Liver (tissue), 9 donors: Measurements from ENCODE around the gene SUB1. TPM values are rescaled to one million over a fixed set of nuclear protein-coding genes. Genes with fewer than 3 reads are reported as not detected.

ENCODE experiments used
- DNase-seq: peaks from one replicate; pipeline ENCODE4 v3.0.0-alpha.2; 2017; ENCODE audit warnings: low spot score
- H3K27ac ChIP-seq, 2 donors: one replicate each; pipeline ENCODE4 v1.7.0; 2013; ENCODE audit warnings: inconsistent platforms in 2 of 2, low read length in 2 of 2, control low read depth in 1 of 2, low read depth in 1 of 2, mild to moderate bottlenecking in 1 of 2
- H3K27me3 ChIP-seq, 4 donors: one replicate each; pipeline versions ENCODE4 v1.6.1 to v1.7.0; 2013; ENCODE audit warnings: low read length in 3 of 4, inconsistent platforms in 1 of 4, mild to moderate bottlenecking in 1 of 4, moderate library complexity in 1 of 4; ENCODE audit not compliant: control insufficient read depth in 4 of 4, insufficient read depth in 4 of 4
- H3K36me3 ChIP-seq, 4 donors: one replicate each; pipeline versions ENCODE4 v1.6.1 to v1.7.0; 2013; ENCODE audit warnings: low read length in 3 of 4, mild to moderate bottlenecking in 3 of 4, low read depth in 1 of 4, moderate library complexity in 1 of 4; ENCODE audit not compliant: control insufficient read depth in 4 of 4, insufficient read depth in 3 of 4
- H3K4me1 ChIP-seq, 4 donors: one replicate each; pipeline versions ENCODE4 v1.6.1 to v1.7.0; 2013; ENCODE audit warnings: low read length in 3 of 4, mild to moderate bottlenecking in 3 of 4, moderate library complexity in 1 of 4; ENCODE audit not compliant: control insufficient read depth in 4 of 4, insufficient read depth in 4 of 4
- H3K4me3 ChIP-seq, 3 donors: one replicate each; pipeline versions ENCODE4 v1.6.1 to v1.7.0; 2013; ENCODE audit warnings: low read length in 3 of 3, control low read depth in 1 of 3, low read depth in 1 of 3, mild to moderate bottlenecking in 1 of 3
- H3K9ac ChIP-seq, 2 donors: one replicate each; pipeline ENCODE4 v1.7.0; 2013; ENCODE audit warnings: low read length in 2 of 2, mild to moderate bottlenecking in 2 of 2, moderate library complexity in 2 of 2, control low read depth in 1 of 2, low read depth in 1 of 2
- H3K9me3 ChIP-seq, 4 donors: one replicate each; pipeline versions ENCODE4 v1.6.1 to v1.7.0; 2013; ENCODE audit warnings: low read length in 3 of 4; ENCODE audit not compliant: control insufficient read depth in 4 of 4
- ATF3 ChIP-seq: IDR thresholded peaks from 2 replicates; pipeline ENCODE4 v1.6.1; 2016; ENCODE audit warnings: antibody characterized with exemption
- CTCF ChIP-seq: fragments of 150-350 bp; IDR thresholded peaks from 2 replicates; pipeline ENCODE4 v1.5.1; 2017; ENCODE audit warnings: improper control_type of control experiment, low read depth, low read length; ENCODE audit not compliant: missing input control
- EGR1 ChIP-seq, 2 donors: IDR thresholded peaks; 2 replicates each; pipeline ENCODE4 v1.6.1; 2016 to 2018; ENCODE audit warnings: antibody characterized with exemption in 2 of 2, low read depth in 2 of 2
- FOXA1 ChIP-seq: IDR thresholded peaks from 2 replicates; pipeline ENCODE4 v1.6.1; 2016; ENCODE audit warnings: antibody characterized with exemption
- FOXA2 ChIP-seq: IDR thresholded peaks from 2 replicates; pipeline ENCODE4 v1.6.1; 2016; ENCODE audit warnings: antibody characterized with exemption
- GABPA ChIP-seq, 2 donors: IDR thresholded peaks in 1 of 2; conservative IDR thresholded peaks in 1 of 2; 2 replicates each; pipeline ENCODE4 v1.6.1; 2016; ENCODE audit warnings: antibody characterized with exemption in 2 of 2, mild to moderate bottlenecking in 1 of 2, moderate library complexity in 1 of 2
- HNF4A ChIP-seq, 2 donors: conservative IDR thresholded peaks; 2 replicates each; pipeline ENCODE4 v1.6.1; 2016; ENCODE audit warnings: antibody characterized with exemption in 2 of 2, mild to moderate bottlenecking in 2 of 2
- HNF4G ChIP-seq: IDR thresholded peaks from 2 replicates; pipeline ENCODE4 v1.6.1; 2016; ENCODE audit warnings: antibody characterized with exemption
- JUND ChIP-seq, 2 donors: IDR thresholded peaks; 2 replicates each; pipeline ENCODE4 v1.6.1; 2016; ENCODE audit warnings: antibody characterized with exemption in 2 of 2
- MAX ChIP-seq: IDR thresholded peaks from 2 replicates; pipeline ENCODE4 v1.6.1; 2016; ENCODE audit warnings: antibody characterized with exemption
- NR2F2 ChIP-seq: IDR thresholded peaks from 2 replicates; pipeline ENCODE4 v1.6.1; 2016; ENCODE audit warnings: antibody characterized with exemption
- RAD21 ChIP-seq, 2 donors: IDR thresholded peaks; 2 replicates each; pipeline ENCODE4 v1.6.1; 2016; ENCODE audit warnings: antibody characterized with exemption in 2 of 2, mild to moderate bottlenecking in 2 of 2
- REST ChIP-seq: IDR thresholded peaks from 2 replicates; pipeline ENCODE4 v1.6.1; 2016; ENCODE audit warnings: antibody characterized with exemption, mild to moderate bottlenecking
- SP1 ChIP-seq: IDR thresholded peaks from 2 replicates; pipeline ENCODE4 v1.6.1; 2018; ENCODE audit warnings: antibody characterized with exemption, mild to moderate bottlenecking
- TAF1 ChIP-seq: conservative IDR thresholded peaks from 2 replicates; pipeline ENCODE4 v1.6.1; 2016; ENCODE audit warnings: antibody characterized with exemption, mild to moderate bottlenecking
- YY1 ChIP-seq: IDR thresholded peaks from 2 replicates; pipeline ENCODE4 v1.6.1; 2016; ENCODE audit warnings: antibody characterized with exemption, mild to moderate bottlenecking
- WGBS: extraction: QIAGEN DNeasy Blood & Tissue Kit; methylation state at CpG from one replicate; pipeline ENCODE4 v1.1.7; 2013; 5-methylcytosine and 5-hydroxymethylcytosine counted together
- polyA plus RNA-seq, 2 donors: library from polyadenylated mRNA; stranded (reverse) in 1 of 2; unstranded in 1 of 2; fragments of 200-250 nt in 1 of 2; fragments of >200 nt in 1 of 2; fragmentation: Nextera tagmentation in 1 of 2; extraction: Ambion mirVana in 1 of 2; gene quantifications; one replicate each; pipeline versions ENCODE4 v1.2.1 to v1.2.3, GENCODE V29; 2013 to 2015
- total RNA-seq, 2 donors: library from RNA; depleted of rRNA; stranded (reverse); fragments of >200 nt; gene quantifications; one replicate each; pipeline ENCODE4 v1.2.3, GENCODE V29; 2014
- TF ChIP-seq, protein P1 (sequence below): IDR thresholded peaks from 2 replicates; pipeline ENCODE4 v1.6.1; 2016; ENCODE audit warnings: antibody characterized with exemption
- donor health status: healthy.
- donor health status: healthy.
- donor health status: healthy.
- donor health status: healthy.
- donor health status: healthy.

Gene SUB1
- total and polyA plus RNA-seq, 4 donors, result 51.8 to 238 (median 60.3) TPM

DNA sequence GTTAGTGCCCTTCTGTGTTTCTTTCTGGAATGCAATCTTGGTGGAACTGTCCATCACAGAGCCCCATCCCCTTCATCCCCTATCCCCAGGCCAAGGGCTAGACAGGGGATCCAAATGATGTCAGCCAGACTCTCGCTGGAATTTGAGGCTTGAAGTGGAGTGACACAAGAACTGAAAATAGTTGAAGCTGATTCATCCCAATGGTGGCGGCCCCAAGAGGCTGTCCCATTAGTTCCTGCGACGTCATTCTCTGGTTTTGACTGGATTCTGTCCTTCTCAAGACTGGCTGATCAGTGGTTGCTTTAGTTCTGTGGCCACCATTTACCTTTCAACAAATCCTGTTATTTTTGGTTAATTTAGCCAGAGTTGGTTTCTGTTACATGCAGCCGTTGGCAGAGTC is 59.9 kb downstream of the SUB1 start:
- no peaks in the 10 kb centered on the region for H3K36me3 ChIP-seq
- WGBS, result 89% methylated on average over 5 of the region's 5 CpGs
- no peaks in the 10 kb centered on the region for H3K9me3 ChIP-seq
- H3K27me3 ChIP-seq, result no peaks in the 10 kb centered on the region
- no peak overlapping the region for H3K27ac ChIP-seq
- no peak for DNase-seq
- H3K9ac ChIP-seq, result no peak overlapping the region
- no peak for TF ChIP-seq CTCF
- no peak for TF ChIP-seq FOXA2
- TF ChIP-seq, protein P1, sequence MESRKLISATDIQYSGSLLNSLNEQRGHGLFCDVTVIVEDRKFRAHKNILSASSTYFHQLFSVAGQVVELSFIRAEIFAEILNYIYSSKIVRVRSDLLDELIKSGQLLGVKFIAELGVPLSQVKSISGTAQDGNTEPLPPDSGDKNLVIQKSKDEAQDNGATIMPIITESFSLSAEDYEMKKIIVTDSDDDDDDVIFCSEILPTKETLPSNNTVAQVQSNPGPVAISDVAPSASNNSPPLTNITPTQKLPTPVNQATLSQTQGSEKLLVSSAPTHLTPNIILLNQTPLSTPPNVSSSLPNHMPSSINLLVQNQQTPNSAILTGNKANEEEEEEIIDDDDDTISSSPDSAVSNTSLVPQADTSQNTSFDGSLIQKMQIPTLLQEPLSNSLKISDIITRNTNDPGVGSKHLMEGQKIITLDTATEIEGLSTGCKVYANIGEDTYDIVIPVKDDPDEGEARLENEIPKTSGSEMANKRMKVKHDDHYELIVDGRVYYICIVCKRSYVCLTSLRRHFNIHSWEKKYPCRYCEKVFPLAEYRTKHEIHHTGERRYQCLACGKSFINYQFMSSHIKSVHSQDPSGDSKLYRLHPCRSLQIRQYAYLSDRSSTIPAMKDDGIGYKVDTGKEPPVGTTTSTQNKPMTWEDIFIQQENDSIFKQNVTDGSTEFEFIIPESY, result no peak
- TF ChIP-seq FOXA1, result no peak
- TF ChIP-seq TAF1, result no peak
- TF ChIP-seq YY1, result no peak
- no peak for TF ChIP-seq HNF4G
- TF ChIP-seq MAX, result no peak
- no peak for TF ChIP-seq HNF4A (conservative IDR thresholded peaks at IDR 0.05)
- no peak for TF ChIP-seq ATF3
- no peaks in the 10 kb centered on the region for H3K4me1 ChIP-seq
- H3K4me3 ChIP-seq, result no peak overlapping the region

GRCh38 chr5:32646061-32646969 is 61.0 kb downstream of the SUB1 start:
- Histone ChIP-seq H3K27ac (no peak overlapping the region), H3K4me3 (no peak overlapping the region), H3K9me3 (no peaks in the 10 kb centered on the region), H3K36me3 (no peaks in the 10 kb centered on the region), H3K27me3 (no peaks in the 10 kb centered on the region), H3K9ac (no peak overlapping the region), H3K4me1 (no peaks in the 10 kb centered on the region)
- DNase-seq, result no peak
- 87% methylated on average over 6 of the region's 6 CpGs for whole genome bisulfite sequencing
- TF ChIP-seq TAF1, result no peak
- TF ChIP-seq JUND (IDR thresholded peaks at IDR 0.05), result no peak
- TF ChIP-seq SP1, result no peak
- TF ChIP-seq GABPA (IDR thresholded peaks at IDR 0.05 in 1 of 2, conservative IDR thresholded peaks at IDR 0.05 in 1 of 2), result no peak
- TF ChIP-seq HNF4A (conservative IDR thresholded peaks at IDR 0.05), result no peak
- no peak for TF ChIP-seq ATF3
- no peak for TF ChIP-seq NR2F2
- TF ChIP-seq YY1, result no peak
- TF ChIP-seq EGR1 (IDR thresholded peaks at IDR 0.05; ENCODE audit: low read depth in 2 of 2), result no peak
- no peak for TF ChIP-seq FOXA1
- TF ChIP-seq HNF4G, result no peak
- no peak for TF ChIP-seq RAD21 (IDR thresholded peaks at IDR 0.05)
- TF ChIP-seq CTCF, result no peak
- no peak for TF ChIP-seq REST
- TF ChIP-seq MAX, result no peak
- TF ChIP-seq FOXA2, result no peak
